NCI-H460 (cell line): ENCODE results near the gene TSPAN7. TPM values are rescaled to one million over a fixed set of nuclear protein-coding genes. Genes with fewer than 3 reads are reported as not detected.

Experiments
- DNase-seq: peaks from one replicate; pipeline ENCODE4 v3.0.0-alpha.2; 2016; ENCODE audit warnings: low read depth; ENCODE audit errors: extremely low read depth
- total RNA-seq: library from RNA; depleted of rRNA; stranded (reverse); fragments of >200 nt; shearing (Covaris generic); gene quantifications from 2 replicates; pipeline ENCODE4 v1.2.3, GENCODE V29; 2014

Gene TSPAN7
- total RNA-seq, 1 experiment from 2014 or later = 77.5 TPM

DNA sequence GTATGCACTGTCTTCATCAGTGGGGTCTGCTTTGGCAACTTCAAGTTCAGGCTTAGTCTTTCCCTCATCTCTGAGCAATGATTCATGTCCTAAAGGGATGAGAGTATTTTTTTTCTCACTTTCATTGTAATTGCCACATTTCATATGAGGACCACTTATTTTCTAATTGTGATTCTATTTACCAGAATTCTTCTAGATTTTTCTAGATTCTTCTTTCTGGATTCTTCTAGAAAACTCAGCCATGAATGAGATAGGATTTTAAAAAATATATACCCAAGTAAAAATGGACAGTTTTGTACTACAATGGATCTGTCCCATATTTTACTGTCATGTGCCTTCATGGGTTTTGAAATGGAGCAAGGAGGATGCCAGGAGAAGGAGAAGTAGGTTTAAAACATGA, 78.4 kb downstream of the TSPAN7 start:
- no peak for DNase-seq

DNA sequence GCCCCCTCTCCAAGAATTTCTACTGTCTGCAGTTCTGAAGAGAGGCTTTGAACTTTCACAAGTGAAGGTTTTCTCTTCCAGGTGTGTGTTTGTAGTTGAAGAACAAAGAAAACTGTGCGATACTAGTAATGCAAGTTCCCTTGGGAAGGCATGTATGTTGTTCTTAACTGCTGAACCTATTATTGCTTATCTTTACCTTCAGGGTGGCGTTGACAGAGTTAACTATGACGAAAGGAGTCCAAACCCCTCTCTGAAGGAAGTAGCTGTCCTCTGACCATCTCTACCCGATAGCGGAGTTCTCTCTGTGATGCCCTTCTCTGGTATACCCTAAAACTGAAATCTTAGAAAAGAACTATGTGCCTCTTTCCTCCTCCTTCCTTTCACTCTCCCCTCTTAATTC, 79.9 kb downstream of the TSPAN7 start:
- no peak for DNase-seq

DNA sequence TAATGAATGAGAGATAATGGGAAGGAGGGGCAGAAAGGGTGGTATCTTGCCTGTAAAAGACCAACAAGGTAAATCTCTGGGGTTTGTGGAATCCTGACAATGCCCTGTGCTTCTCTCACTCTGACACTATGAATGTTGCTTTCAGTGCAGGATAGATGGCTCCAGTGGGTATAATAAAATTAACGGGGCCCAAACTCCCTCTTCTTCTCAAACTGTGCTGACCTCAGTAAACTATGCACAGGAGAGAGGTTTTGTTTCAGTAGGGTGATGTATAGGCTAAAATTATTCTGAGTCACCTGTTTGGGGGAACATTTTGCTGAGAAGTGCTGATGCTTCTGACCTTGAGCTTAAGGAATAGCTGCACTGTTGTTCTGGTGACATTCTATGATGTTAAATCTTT, 82.6 kb downstream of the TSPAN7 start:
- DNase-seq = no peak

DNA sequence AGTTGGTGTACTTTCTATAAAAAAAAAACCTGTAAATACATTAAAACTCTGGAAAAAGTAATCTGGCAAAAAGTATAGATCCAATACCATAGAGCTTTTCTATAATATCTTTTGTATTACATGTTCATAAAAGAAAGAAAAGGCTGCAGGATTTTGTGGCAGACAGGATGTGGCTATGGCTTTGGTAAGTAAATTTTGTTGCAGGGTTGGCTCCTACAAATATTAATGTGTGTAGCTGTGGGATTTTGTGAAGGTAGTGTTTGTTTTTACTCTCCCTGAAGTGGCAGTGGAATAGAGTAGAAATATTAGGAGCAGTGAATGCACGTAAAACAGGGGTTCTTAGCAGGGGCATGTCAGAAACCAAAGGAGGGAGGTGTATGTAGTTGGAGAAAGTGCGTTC, 84.8 kb downstream of the TSPAN7 start:
- no peak for DNase-seq

DNA sequence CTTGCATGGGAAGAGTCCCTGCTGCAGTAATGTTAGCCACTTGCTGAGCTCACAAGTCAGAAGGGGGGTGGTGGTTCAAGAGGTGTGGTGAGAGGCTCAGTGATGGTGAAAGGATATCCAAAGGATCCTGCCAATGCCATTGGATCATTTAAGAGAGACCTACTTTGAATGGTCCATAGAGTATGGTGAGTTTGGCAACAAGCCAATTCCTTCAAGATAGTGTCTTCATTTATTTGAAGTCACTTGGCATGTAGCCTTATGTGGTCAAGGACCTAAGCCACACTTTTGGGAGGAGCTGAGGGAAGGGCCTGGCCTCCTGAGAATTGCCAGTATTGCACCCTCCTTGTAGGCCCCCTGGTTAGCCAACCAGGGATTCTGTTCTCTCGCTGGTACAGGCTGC, 87.9 kb downstream of the TSPAN7 start:
- DNase-seq = no peak

DNA sequence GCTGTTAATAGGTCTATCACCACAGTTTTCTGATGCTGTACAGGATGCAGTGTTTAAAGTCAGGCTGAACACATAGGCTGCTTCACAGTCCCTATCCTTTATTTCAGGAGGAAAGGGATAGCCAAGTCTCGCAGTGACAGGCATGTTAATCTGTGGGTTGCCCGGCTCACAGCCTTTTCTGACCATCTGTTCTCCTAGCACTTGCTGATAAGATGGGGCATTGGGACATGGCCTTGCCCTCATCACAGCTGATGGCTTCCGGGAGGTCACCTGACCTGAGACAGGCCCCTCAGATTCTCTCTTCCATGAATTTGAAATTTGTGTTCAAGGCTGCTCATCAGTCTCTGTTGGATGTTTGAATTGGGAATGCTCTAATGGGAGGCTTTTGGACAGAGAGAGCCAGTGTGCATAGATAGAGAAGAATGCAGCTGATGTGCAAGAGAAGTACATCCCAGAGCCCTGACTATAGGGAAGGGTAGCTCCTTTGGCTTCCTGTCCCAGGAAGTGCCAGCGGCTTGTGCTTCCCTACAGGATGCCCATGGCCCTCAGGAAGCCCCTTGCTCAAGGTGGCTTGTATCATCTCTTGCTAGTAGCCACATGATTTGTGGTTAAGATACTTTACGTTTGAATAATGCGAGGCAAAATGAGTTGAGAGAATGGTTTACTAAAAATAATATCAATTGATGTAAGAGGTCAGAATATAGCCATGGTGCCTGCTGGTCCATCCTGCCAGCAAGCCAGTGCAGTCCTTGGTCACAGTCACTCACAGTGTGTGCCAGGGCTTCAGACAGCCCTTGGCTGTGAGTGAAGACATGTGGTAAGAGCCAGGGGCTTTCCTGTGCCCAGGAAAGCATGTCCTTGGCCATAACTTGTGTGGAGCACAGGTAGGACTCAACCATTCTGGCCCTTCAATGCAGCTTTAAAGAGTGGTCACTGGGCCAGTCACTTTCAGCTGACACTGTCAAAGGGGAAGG, 88.6 kb downstream of the TSPAN7 start:
- no peak for DNase-seq

DNA sequence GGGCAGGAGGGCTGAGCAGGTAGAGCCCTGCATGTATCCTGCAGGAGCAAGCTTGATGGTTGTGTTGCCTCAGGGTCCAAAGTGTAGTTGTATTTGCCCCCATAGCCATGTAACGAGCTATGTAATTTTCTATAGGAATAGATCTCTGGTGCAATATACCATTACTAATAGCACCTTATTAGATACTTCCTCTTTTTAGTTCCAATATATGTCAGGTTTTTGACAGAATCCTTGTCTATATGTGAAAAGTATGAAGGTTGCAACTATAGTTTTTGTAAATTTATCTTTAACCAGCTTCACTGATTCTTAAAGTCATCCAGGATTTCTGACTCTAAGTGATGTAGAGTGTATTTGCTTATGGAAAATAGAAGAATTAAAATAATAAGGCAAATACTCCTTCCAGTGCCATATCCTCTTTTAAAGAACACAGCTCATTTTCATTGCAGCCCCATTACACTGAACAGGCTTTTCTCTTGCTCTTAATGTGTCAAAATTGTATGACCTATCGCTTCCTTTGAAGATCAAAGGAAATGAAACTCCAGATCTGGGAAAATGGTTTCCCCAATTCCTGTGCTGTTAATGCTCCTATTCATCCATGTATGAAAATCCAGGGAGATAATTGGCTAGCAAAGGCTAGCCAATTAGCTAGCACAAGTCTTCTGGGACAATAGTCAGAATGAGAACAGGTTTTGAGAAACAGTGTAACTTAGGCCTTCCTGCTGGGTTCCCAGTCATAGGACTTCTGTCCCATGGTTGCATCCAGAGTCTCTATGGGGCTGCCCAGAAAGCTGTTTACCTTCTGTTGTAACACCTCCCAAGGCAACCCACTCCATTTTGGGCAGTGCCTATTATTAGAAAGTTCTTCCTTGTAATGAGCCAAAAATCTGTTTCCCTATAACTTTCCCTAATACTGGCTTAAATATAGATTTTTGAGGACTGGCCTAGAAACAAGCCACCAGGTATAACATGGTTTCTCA, 90.6 kb downstream of the TSPAN7 start:
- no peak for DNase-seq

DNA sequence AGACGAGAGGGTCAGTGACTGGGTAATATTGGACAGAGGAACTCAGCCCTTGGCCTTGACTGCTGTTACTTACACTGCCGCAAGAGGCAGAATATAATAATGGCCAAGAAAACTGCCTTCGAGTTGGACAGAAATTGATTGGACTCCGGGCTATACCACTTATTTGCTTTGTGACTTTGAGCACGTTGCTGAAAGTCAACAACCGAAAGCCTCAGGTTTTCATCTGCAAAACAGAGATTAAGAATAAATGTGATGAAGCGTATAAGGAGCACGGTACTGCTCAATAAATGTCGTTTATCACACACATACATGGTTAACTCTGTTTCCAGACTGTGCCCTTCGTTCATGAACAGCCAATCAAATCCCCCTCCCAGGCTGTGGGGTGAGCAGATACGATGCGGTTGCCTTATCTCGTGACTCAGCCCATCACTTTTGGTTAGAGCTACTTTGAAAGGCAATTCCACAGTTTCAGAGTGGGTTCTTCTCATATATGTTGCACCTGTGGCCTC, 91.6 kb downstream of the TSPAN7 start:
- DNase-seq = no peak

DNA sequence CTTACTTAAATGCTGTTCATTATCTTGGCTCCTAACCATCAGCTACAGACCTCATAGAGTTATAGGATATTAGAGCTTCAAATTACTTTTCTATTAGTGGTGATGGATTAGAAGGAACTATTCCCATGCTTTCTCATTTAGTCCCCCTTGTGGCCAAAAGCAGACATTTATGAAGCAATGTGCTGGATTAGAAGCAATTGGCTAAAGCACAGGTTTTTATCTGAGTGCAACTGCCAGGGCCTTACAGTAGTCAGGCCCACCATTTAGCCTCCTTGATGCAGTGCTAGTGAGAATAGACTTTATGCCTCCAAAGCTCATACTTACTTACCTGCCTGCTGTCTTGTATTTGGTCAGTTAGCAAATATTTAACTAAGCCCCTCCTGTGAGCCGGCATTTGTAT, 93.0 kb downstream of the TSPAN7 start:
- DNase-seq = peak; percentile 38

DNA sequence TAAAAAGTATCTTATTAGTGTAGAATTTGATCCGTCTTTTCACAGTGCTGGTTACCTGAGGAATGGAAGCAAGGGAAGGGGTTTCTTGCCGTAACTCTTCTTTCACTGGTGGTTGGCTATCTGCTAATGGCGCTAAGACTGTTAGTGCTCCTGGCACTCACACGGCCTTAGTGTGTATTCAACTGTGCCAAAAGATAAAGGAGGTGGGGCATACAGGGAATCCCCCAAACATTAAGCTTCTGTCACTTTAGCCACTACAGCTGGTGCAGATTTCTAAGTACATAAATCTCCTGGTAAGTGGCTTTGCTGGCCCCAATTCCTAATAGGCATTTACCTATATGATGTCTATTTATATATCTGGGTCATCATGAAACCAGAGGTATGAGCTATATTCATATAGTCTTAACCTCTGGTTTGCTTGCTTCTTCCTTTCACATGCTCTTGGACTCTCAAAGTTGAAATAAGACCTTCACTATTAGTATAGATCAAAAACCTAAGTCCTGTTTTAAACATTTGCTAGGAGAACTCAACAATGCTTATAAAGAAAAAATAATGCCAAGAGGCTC, 95.1 kb downstream of the TSPAN7 start:
- no peak for DNase-seq

DNA sequence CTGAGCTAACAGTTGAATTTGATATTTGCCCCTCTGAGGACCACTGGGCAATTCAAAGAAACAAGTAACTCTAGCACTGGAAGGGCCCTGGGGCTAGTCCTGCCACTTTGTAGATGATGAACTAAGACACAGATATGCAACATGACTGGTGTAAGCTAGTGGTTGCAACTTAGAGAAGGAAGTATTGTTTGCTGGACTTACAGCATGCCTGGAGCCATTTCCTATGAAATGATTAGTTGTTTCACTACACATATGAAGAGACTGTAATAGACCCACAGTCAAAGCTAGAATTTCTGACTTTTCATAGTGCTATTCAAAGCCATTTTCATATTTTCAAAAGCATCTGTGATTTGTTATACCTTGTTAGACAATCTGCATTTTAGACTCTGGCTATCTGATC, 96.2 kb downstream of the TSPAN7 start:
- no peak for DNase-seq

DNA sequence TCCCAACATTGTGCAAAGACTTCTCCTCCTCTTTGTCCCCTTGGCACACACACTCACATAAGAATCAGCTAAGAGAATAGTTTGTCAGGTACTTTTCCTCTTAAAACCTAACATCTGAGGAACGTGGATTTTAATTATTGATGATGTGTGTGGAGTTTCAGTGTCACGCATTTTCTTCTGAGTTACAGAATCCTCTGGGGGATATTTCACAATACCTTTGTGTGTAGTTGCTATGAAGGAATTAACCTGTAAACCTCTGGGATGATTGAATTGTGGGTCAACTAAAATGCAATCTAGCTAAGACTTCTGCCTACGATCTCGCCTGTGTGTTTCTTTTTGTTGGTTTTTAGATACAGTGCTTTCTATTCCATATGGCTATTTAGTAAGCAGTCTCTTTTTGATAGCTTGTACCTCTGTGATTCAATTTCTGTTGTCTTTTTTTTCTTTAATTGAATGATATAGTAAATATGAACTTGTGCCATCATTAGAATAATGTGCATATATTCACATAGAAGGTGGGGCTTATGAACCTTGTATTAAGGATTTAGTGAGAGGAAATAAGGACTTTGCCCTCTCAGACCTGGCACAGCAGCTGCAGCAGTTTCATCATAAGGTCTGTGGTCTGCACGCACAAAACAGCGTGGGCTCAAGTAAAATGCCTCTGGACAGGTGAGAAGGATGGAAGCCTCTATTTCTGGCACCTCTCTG, 99.2 kb downstream of the TSPAN7 start:
- DNase-seq = no peak

DNA sequence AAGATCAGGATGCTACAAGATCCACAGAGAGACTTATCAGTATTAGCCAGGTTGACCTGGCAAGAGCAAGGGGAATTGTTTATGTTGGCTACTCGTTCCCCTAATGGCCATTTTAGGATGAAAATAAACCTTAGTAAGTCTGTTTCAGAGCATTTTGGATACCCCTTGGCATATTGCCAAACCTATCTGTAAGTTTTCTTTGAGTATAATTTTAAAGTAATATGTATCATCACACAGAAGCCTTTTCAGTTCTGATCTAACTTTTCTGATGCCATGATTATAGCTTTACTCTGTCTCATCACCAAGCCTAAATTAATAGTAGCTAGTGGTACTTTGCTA, 99.7 kb downstream of the TSPAN7 start:
- no peak for DNase-seq

DNA sequence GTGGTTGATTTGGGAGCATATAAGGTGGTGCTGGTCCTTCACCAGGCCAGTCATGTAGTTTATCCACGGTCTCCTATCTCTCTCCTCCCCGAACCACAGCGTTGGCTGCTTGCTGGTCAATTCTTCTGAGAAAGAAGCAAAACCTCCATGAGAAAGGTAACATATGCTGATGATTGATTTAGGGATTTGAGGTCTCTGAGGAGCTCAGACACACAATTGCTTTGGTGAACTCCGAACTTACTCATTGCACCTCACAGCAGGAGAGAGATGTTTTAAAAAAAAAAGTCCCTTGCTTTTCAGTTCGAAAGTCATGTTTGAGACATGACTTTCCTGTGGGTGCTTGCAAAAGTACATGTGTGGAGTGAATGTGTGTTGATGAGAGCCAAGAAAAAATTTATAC, 100.2 kb downstream of the TSPAN7 start:
- DNase-seq = no peak

DNA sequence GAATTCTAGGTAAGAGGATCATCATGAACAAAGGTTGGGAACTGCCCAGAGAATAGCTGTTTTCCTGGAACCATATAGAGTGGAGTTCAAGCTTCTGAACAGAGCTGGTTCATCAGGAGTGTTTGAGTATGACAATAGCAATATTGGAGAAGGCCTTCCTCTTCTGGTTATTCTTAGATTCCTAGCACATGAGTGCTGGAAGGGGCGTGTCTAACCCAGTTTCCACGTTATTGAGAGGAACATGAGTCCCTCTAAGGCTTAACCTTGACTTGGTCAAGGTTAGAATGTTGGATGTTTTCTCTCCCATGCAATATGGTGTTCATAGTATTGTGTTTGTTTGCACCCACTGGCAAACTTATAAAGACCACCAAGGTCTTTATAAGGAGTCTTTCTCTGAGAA, 101.3 kb downstream of the TSPAN7 start:
- no peak for DNase-seq

DNA sequence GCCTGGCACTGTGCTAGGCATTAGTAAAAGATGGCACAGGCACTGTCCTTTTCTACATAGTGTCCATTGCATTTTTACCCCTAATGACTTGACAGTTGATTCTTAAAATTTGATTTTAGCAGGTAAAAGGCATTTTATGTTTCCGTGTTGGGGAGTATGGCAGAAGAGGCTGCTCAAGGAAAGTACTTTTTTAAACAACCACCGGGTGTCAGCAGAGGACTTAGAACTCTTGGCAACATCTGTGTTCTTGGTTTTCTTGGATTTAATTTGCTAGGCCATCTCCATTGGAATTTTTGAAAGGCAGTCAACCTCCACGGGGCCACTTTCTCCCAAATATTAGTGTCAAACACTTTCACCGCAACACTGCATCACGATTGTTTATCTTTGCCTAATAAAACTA, 102.9 kb downstream of the TSPAN7 start:
- DNase-seq = peak; percentile 26

DNA sequence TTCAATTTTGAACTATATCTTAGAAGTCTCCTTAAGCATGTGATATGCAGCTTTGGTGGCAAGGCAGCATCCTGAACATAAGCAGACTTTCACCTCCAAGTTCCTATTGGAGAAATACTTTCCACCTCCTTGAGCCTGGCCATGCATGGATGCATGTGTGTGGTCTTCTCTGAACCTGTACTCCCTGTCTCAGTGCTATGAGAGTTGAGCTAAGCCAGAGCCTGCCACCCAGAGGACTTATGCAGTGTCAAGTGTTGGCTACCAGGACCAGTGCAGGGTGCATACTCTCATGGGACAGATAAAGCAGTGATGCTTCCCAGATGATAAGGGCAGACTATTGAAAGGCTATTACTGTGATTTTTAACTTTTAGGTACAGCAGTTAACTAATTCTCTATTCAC, 105.6 kb downstream of the TSPAN7 start:
- DNase-seq = no peak

DNA sequence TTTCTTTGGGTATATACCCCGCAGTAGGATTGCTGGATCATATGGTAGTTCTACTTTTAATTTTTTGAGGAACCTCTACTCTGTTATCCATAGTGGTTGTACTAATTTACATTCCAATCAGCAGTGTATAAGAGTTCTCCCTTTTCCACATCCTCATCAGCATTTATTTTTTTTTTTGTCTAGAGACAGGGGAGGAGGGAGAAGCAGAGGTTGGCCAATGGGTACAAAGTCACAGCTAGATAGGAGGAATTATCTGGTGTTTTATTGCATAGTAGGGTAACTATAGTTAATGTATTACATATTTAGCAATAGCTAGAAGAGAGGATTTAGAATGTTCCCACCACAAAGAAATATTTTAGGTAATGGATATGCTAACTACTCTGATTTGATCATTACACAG, 107.4 kb downstream of the TSPAN7 start:
- DNase-seq = no peak

DNA sequence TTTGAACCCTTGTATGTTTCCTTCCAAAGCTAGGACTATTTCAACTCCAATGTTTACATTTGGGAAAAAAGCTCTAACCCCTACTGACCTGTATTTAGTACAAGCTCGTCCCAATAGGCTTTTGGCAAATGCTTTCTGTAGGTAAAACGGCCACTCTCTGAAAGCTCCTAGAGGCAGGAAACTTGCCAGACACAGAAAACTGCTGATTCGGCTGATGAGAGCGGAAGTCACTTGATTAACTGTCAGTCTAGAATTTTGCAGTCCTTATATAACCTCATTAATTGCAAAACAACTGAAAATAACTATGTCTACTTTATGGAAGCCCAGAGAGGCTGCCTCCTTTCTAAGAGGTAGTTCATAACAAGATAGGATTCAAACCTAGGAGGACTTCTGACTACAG, 108.1 kb downstream of the TSPAN7 start:
- DNase-seq = no peak

DNA sequence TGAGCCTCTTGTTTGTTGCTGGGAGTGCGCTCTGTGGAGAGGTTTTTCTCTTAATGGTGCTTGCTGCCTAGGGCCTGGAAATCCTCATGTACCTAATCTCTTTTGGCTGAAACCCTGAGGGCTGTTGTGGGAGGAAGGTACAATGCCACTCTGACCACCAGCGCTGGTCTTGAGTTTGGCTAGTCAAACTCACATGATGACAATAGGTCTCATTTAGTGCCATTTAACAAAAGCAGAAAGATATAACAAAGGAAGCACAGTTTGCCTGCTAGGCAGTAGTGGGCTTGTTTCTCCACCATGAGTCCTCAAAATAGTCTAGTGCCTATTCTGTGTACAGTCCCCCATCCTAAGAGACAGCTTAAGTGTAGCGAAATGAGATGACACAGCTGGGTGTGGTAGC, 111.3 kb downstream of the TSPAN7 start:
- no peak for DNase-seq
